ENCODE results near the gene SCFD2. TPM values are rescaled to one million over a fixed set of nuclear protein-coding genes. Genes with fewer than 3 reads are reported as not detected.

SCFD2 gene
- total RNA-seq, 4 donors from 2014 or later: 8.9 to 16.0 (median 14.8) TPM

GRCh38 chr4:52853351-52853750 is 512.5 kb downstream of the SCFD2 start:
- no peaks in the 10 kb centered on the region for H3K27me3 ChIP-seq
- no peaks in the 10 kb centered on the region for H3K9me3 ChIP-seq
- DNase-seq (no peak), ATAC-seq (peak; percentile 89 to 96)
- TF ChIP-seq POLR2A (IDR thresholded peaks at IDR 0.05) (no peak), CTCF (IDR thresholded peaks at IDR 0.05 in 4 of 5, conservative IDR thresholded peaks at IDR 0.05 in 1 of 5) (no peak)
- intact Hi-C loops (cut with DNase I; ENCODE audit: low total_unique reads) (no loop called here), in situ Hi-C loops (cut with MboI; ENCODE audit: low sequenced_read_pairs in 4 of 4) (loop anchor here in 3 of 4 donors (10.0 to 25.0 kb wide), 2 partner anchors 129 to 534 kb away; partner anchors contain the start of gene FIP1L1 (in 1 of the 3))
- no peaks in the 10 kb centered on the region for H3K36me3 ChIP-seq
- peaks cover 0 to 17% of the 10 kb centered on the region in 2 donors for H3K4me1 ChIP-seq
- no peak overlapping the region for H3K4me3 ChIP-seq
- H3K27ac ChIP-seq: peak overlapping the region in 1 of 4 donors; percentile 63

- H3K4me1 ChIP-seq: peaks cover 0 to 17% of the 10 kb centered on the region in 2 donors
- intact Hi-C loops (cut with DNase I; ENCODE audit: low total_unique reads) (no loop called here), in situ Hi-C loops (cut with MboI; ENCODE audit: low sequenced_read_pairs in 4 of 4) (loop anchor here in 3 of 4 donors (10.0 to 25.0 kb wide), 2 partner anchors 128 to 535 kb away; partner anchors contain the start of gene FIP1L1 (in 1 of the 3))
- DNase-seq: no peak
- no peak for TF ChIP-seq POLR2A (IDR thresholded peaks at IDR 0.05)
- TF ChIP-seq CTCF (IDR thresholded peaks at IDR 0.05 in 4 of 5, conservative IDR thresholded peaks at IDR 0.05 in 1 of 5): no peak
- no peaks in the 10 kb centered on the region for H3K9me3 ChIP-seq
- no peak for ATAC-seq
- H3K4me3 ChIP-seq: no peak overlapping the region
- H3K27ac ChIP-seq: no peak overlapping the region
- H3K27me3 ChIP-seq: no peaks in the 10 kb centered on the region
- no peaks in the 10 kb centered on the region for H3K36me3 ChIP-seq
Measured at GRCh38 chr4:52852711-52853110, 513.1 kb downstream of the SCFD2 start.

GRCh38 chr4:52852041-52852440 is 513.8 kb downstream of the SCFD2 start:
- no peak for DNase-seq
- ATAC-seq: no peak
- H3K27me3 ChIP-seq: no peaks in the 10 kb centered on the region
- no peaks in the 10 kb centered on the region for H3K9me3 ChIP-seq
- H3K4me1 ChIP-seq: peaks cover 6 to 17% of the 10 kb centered on the region in 2 donors
- no peak overlapping the region for H3K27ac ChIP-seq
- no peak overlapping the region for H3K4me3 ChIP-seq
- intact Hi-C loops (cut with DNase I; ENCODE audit: low total_unique reads) (no loop called here), in situ Hi-C loops (cut with MboI; ENCODE audit: low sequenced_read_pairs in 4 of 4) (loop anchor here in 3 of 4 donors (10.0 to 25.0 kb wide), 2 partner anchors 127 to 535 kb away; partner anchors contain the start of gene FIP1L1 (in 1 of the 3))
- no peaks in the 10 kb centered on the region for H3K36me3 ChIP-seq
- TF ChIP-seq CTCF (IDR thresholded peaks at IDR 0.05 in 4 of 5, conservative IDR thresholded peaks at IDR 0.05 in 1 of 5) (no peak), POLR2A (IDR thresholded peaks at IDR 0.05) (no peak)

GRCh38 chr4:52850406-52851124 is 515.3 kb downstream of the SCFD2 start:
- TF ChIP-seq POLR2A (IDR thresholded peaks at IDR 0.05): no peak
- TF ChIP-seq CTCF (IDR thresholded peaks at IDR 0.05 in 4 of 5, conservative IDR thresholded peaks at IDR 0.05 in 1 of 5): no peak
- Histone ChIP-seq H3K27ac (no peak overlapping the region), H3K36me3 (no peaks in the 10 kb centered on the region), H3K27me3 (no peaks in the 10 kb centered on the region), H3K9me3 (no peaks in the 10 kb centered on the region), H3K4me1 (peaks cover 12 to 17% of the 10 kb centered on the region in 2 donors), H3K4me3 (no peak overlapping the region)
- intact Hi-C loops (cut with DNase I; ENCODE audit: low total_unique reads): no loop called here
- in situ Hi-C loops (cut with MboI; ENCODE audit: low sequenced_read_pairs in 4 of 4): loop anchor here in 3 of 4 donors (10.0 to 25.0 kb wide), 2 partner anchors 126 to 537 kb away; partner anchors contain the start of gene FIP1L1 (in 1 of the 3)
- DNase-seq: no peak
- ATAC-seq: no peak
